SK-N-SH (cell line): ENCODE data around the gene THSD7B. TPM values are rescaled to one million over a fixed set of nuclear protein-coding genes. Genes with fewer than 3 reads are reported as not detected.

Experiments used
- CTCF ChIA-PET: fragments of 300-600, 350-600 bp; formaldehyde crosslinking; extraction: SDS; loops from one replicate; lab custom pipeline; 2021; lab: Yijun Ruan, JAX
- POLR2A ChIA-PET: fragments of 350-600 bp; sonication (Branson Sonifier 250); formaldehyde crosslinking; extraction: SDS; loops from one replicate; lab custom pipeline; 2020; ENCODE audit warnings: antibody characterized with exemption, inconsistent platforms; lab: Yijun Ruan, JAX
- DNase-seq: peaks from one replicate; pipeline ENCODE4 v3.0.0; 2012
- H2AFZ ChIP-seq: fragments of 200-600 bp; sonication (generic); 2 replicates; pipeline ENCODE4 v1.8.1; 2016; ENCODE audit warnings: antibody characterized with exemption, mild to moderate bottlenecking, low read depth
- H3F3A ChIP-seq: fragments of 200-600 bp; sonication (generic); replicated peaks from 2 replicates; pipeline ENCODE3; 2016; ENCODE audit warnings: antibody characterized with exemption, mild to moderate bottlenecking; ENCODE audit not compliant: insufficient read depth
- H3K27ac ChIP-seq, 2 experiments: fragments of 200-500 bp in 1 of 2; fragments of 200-600 bp in 1 of 2; sonication (Bioruptor generic) in 1 of 2; sonication (generic), shearing (Covaris generic) in 1 of 2; 2 replicates each; pipeline versions ENCODE4 v1.5.1 to v1.6.1; 2014 to 2016; ENCODE audit warnings: low read depth in 2 of 2, inconsistent platforms in 1 of 2, low read length in 1 of 2, mild to moderate bottlenecking in 1 of 2, mixed read lengths in 1 of 2
- H3K27me3 ChIP-seq: fragments of 200-600 bp; sonication (generic), shearing (Covaris generic); 2 replicates; pipeline ENCODE4 v1.6.1; 2016; ENCODE audit warnings: mixed run types; ENCODE audit not compliant: insufficient read depth
- H3K36me3 ChIP-seq, 2 experiments: fragments of 200-500 bp in 1 of 2; fragments of 200-600 bp in 1 of 2; sonication (Bioruptor generic) in 1 of 2; sonication (generic) in 1 of 2; replicated peaks in 1 of 2; 2 replicates each; pipeline versions ENCODE3 to v1.5.1; 2014 to 2016; ENCODE audit warnings: low read length in 1 of 2, mild to moderate bottlenecking in 1 of 2; ENCODE audit not compliant: insufficient read depth in 2 of 2, control insufficient read depth in 1 of 2
- H3K4me1 ChIP-seq, 2 experiments: fragments of 200-500 bp in 1 of 2; fragments of 200-600 bp in 1 of 2; sonication (Bioruptor generic) in 1 of 2; sonication (generic), shearing (Covaris generic) in 1 of 2; 2 replicates each; pipeline versions ENCODE4 v1.5.1 to v1.6.1; 2014 to 2016; ENCODE audit warnings: low read depth in 1 of 2, low read length in 1 of 2, mixed run types in 1 of 2; ENCODE audit not compliant: insufficient read depth in 2 of 2, control insufficient read depth in 1 of 2
- H3K4me2 ChIP-seq: fragments of 200-600 bp; sonication (generic), shearing (Covaris generic); 2 replicates; pipeline ENCODE4 v1.6.1; 2017; ENCODE audit warnings: mixed run types
- H3K4me3 ChIP-seq, 2 experiments: fragments of 200-500 bp in 1 of 2; fragments of 200-600 bp in 1 of 2; sonication (Bioruptor generic) in 1 of 2; sonication (generic), shearing (Covaris generic) in 1 of 2; 2 replicates each; pipeline versions ENCODE4 v1.5.1 to v1.8.1; 2014 to 2016; ENCODE audit warnings: low read depth in 2 of 2, inconsistent platforms in 1 of 2, low read length in 1 of 2, mild to moderate bottlenecking in 1 of 2, mixed read lengths in 1 of 2, moderate library complexity in 1 of 2
- H3K79me2 ChIP-seq: fragments of 200-600 bp; sonication (generic); 2 replicates; pipeline ENCODE4 v1.8.1; 2017; ENCODE audit warnings: mild to moderate bottlenecking; ENCODE audit not compliant: insufficient read depth
- H3K9ac ChIP-seq: fragments of 200-600 bp; sonication (generic); 2 replicates; pipeline ENCODE4 v1.6.1; 2017; ENCODE audit warnings: mixed run types
- H3K9me2 ChIP-seq: fragments of 200-600 bp; sonication (generic); 2 replicates; pipeline ENCODE4 v1.6.1; 2017; ENCODE audit warnings: mixed run types
- H3K9me3 ChIP-seq: fragments of 200-600 bp; sonication (generic); 2 replicates; pipeline ENCODE4 v1.6.1; 2017; ENCODE audit warnings: mixed run types, mild to moderate bottlenecking, moderate library complexity
- H4K20me1 ChIP-seq: fragments of 200-600 bp; sonication (generic); 2 replicates; pipeline ENCODE4 v1.6.1; 2017; ENCODE audit warnings: mild to moderate bottlenecking, mixed run types; ENCODE audit not compliant: insufficient read depth
- EP300 ChIP-seq, 2 experiments: IDR thresholded peaks; 2 replicates each; pipeline versions ENCODE4 v1.4.0 to v1.6.1; 2012; ENCODE audit warnings: borderline replicate concordance in 1 of 2, low read depth in 1 of 2, low read length in 1 of 2
- EZH2phosphoT487 ChIP-seq: fragments of 200-600 bp; sonication (generic); IDR thresholded peaks from 2 replicates; pipeline ENCODE4 v1.6.1; 2017; ENCODE audit warnings: low read depth, mixed run types, mild to moderate bottlenecking, antibody characterized with exemption, moderate library complexity, borderline replicate concordance
- FOXJ3 ChIP-seq: sonication (generic); formaldehyde crosslinking; IDR thresholded peaks from 2 replicates; pipeline ENCODE4 v1.5.1; 2020; ENCODE audit warnings: mild to moderate bottlenecking, missing genetic modification reagents
- FOXM1 ChIP-seq: IDR thresholded peaks from 2 replicates; pipeline ENCODE4 v1.4.0; 2012; ENCODE audit warnings: low read depth, mild to moderate bottlenecking
- GABPA ChIP-seq: IDR thresholded peaks from 2 replicates; pipeline ENCODE4 v1.4.0; 2012; ENCODE audit warnings: low read depth, mild to moderate bottlenecking
- MEF2A ChIP-seq: IDR thresholded peaks from 2 replicates; pipeline ENCODE4 v1.4.0; 2012; ENCODE audit warnings: low read depth, borderline replicate concordance
- NFIC ChIP-seq: IDR thresholded peaks from 2 replicates; pipeline ENCODE4 v1.4.0; 2012; ENCODE audit warnings: borderline replicate concordance
- NRF1 ChIP-seq: IDR thresholded peaks from 2 replicates; pipeline ENCODE4 v1.6.1; 2012; ENCODE audit warnings: low read depth, mild to moderate bottlenecking, low read length
- POLR2AphosphoS5 ChIP-seq: IDR thresholded peaks from 2 replicates; pipeline ENCODE4 v1.6.1; 2012; ENCODE audit warnings: low read depth, low read length
- RFX5 ChIP-seq: IDR thresholded peaks from 2 replicates; pipeline ENCODE4 v1.6.1; 2012; ENCODE audit warnings: mild to moderate bottlenecking, improper control_type of control experiment, low read length
- RXRA ChIP-seq: IDR thresholded peaks from 2 replicates; pipeline ENCODE4 v1.4.0; 2012; ENCODE audit warnings: low read depth, mild to moderate bottlenecking, borderline replicate concordance
- SIN3A ChIP-seq: IDR thresholded peaks from 2 replicates; pipeline ENCODE4 v1.6.1; 2012; ENCODE audit warnings: low read depth, mild to moderate bottlenecking, low read length, moderate library complexity, borderline replicate concordance
- SMC3 ChIP-seq: IDR thresholded peaks from 2 replicates; pipeline ENCODE4 v1.6.1; 2012; ENCODE audit warnings: low read depth, low read length, improper control_type of control experiment
- TCF12 ChIP-seq: IDR thresholded peaks from 2 replicates; pipeline ENCODE4 v1.4.0; 2012
- YY1 ChIP-seq: IDR thresholded peaks from 2 replicates; pipeline ENCODE4 v1.4.0; 2012; ENCODE audit warnings: low read depth, mild to moderate bottlenecking
- WGBS: methylation state at CpG from one replicate; pipeline ENCODE4 v1.1.6; 2017; ENCODE audit warnings: low lambda C conversion rate; 5-methylcytosine and 5-hydroxymethylcytosine counted together
- polyA plus RNA-seq, 3 experiments: library from polyadenylated mRNA; depleted of rRNA; stranded (reverse); fragments of >200 nt; gene quantifications; 2 replicates each; pipeline ENCODE4 v1.2.3, GENCODE V29; 2012
- TF ChIP-seq, protein P1 (sequence below): IDR thresholded peaks from 2 replicates; pipeline ENCODE4 v1.4.0; 2012; ENCODE audit warnings: low read depth, borderline replicate concordance
- TF ChIP-seq, protein P2 (sequence below): fragments of 200-600 bp; sonication (generic); IDR thresholded peaks from 2 replicates; pipeline ENCODE4 v1.6.1; 2017; ENCODE audit warnings: antibody characterized with exemption, mild to moderate bottlenecking, moderate library complexity
- TF ChIP-seq, protein P3 (sequence below): fragments of 150-350 bp; IDR thresholded peaks from 2 replicates; pipeline ENCODE4 v1.6.1; 2017; ENCODE audit warnings: antibody characterized with exemption, low read length, low read depth, borderline replicate concordance
- TF ChIP-seq, protein P4 (sequence below): IDR thresholded peaks from 2 replicates; pipeline ENCODE4; 2012
- TF ChIP-seq, protein P5 (sequence below): IDR thresholded peaks from 2 replicates; pipeline ENCODE4 v1.6.1; 2012; ENCODE audit warnings: mild to moderate bottlenecking, low read depth, low read length, moderate library complexity

The THSD7B gene
- polyA plus RNA-seq, 1 of the 3 experiments (the other 2 are of a cell fraction), result not detected

DNA sequence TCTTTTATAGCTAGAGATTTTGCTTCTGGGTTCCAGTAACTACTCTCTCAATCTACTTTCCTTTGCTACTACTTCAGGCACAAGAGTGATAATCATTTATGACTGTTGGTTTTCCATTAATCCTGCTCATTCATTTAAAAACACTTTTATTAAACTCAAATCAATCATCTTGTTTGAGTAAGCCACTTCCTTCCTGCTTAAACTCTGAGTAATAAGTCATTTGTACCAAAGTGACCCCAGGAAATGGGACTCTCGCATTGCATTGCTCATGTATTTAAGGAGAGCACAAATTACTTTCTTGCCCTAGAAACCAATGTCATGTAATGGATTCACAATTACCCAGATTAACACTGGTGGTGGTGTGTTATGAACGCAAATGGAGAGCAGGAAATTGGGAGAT is 928.2 kb downstream of the THSD7B start:
- H3F3A ChIP-seq, result no peaks in the 10 kb centered on the region
- no peak overlapping the region for H3K4me2 ChIP-seq
- CTCF ChIA-PET, result interaction anchor here (0.6 kb wide), 1 partner anchor 163 kb away, joined by 3 read pairs; no protein-coding TSS in a partner anchor
- no peak overlapping the region for H3K27ac ChIP-seq
- H4K20me1 ChIP-seq, result no peaks in the 10 kb centered on the region
- POLR2A ChIA-PET, result no interaction called here
- no peak for DNase-seq
- no peak overlapping the region for H3K9ac ChIP-seq
- H3K9me2 ChIP-seq, result no peaks in the 10 kb centered on the region
- 4% methylated on average over 2 of the region's 2 CpGs for WGBS
- H2AFZ ChIP-seq, result no peak overlapping the region
- H3K27me3 ChIP-seq, result no peaks in the 10 kb centered on the region
- H3K79me2 ChIP-seq, result no peaks in the 10 kb centered on the region
- no peaks in the 10 kb centered on the region for H3K9me3 ChIP-seq
- H3K4me3 ChIP-seq, result no peak overlapping the region
- H3K4me1 ChIP-seq, result no peaks in the 10 kb centered on the region
- TF ChIP-seq, protein P1, sequence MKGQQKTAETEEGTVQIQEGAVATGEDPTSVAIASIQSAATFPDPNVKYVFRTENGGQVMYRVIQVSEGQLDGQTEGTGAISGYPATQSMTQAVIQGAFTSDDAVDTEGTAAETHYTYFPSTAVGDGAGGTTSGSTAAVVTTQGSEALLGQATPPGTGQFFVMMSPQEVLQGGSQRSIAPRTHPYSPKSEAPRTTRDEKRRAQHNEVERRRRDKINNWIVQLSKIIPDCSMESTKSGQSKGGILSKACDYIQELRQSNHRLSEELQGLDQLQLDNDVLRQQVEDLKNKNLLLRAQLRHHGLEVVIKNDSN, result no peak
- TF ChIP-seq, protein P2, sequence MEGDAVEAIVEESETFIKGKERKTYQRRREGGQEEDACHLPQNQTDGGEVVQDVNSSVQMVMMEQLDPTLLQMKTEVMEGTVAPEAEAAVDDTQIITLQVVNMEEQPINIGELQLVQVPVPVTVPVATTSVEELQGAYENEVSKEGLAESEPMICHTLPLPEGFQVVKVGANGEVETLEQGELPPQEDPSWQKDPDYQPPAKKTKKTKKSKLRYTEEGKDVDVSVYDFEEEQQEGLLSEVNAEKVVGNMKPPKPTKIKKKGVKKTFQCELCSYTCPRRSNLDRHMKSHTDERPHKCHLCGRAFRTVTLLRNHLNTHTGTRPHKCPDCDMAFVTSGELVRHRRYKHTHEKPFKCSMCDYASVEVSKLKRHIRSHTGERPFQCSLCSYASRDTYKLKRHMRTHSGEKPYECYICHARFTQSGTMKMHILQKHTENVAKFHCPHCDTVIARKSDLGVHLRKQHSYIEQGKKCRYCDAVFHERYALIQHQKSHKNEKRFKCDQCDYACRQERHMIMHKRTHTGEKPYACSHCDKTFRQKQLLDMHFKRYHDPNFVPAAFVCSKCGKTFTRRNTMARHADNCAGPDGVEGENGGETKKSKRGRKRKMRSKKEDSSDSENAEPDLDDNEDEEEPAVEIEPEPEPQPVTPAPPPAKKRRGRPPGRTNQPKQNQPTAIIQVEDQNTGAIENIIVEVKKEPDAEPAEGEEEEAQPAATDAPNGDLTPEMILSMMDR, result no peak
- TF ChIP-seq FOXJ3 (CRISPR knock-in tag) (no peak), TCF12 (no peak), RXRA (no peak), YY1 (no peak), MEF2A (no peak), SMC3 (no peak)
- TF ChIP-seq, protein P3, sequence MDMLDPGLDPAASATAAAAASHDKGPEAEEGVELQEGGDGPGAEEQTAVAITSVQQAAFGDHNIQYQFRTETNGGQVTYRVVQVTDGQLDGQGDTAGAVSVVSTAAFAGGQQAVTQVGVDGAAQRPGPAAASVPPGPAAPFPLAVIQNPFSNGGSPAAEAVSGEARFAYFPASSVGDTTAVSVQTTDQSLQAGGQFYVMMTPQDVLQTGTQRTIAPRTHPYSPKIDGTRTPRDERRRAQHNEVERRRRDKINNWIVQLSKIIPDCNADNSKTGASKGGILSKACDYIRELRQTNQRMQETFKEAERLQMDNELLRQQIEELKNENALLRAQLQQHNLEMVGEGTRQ, result no peak
- TF ChIP-seq, protein P4, sequence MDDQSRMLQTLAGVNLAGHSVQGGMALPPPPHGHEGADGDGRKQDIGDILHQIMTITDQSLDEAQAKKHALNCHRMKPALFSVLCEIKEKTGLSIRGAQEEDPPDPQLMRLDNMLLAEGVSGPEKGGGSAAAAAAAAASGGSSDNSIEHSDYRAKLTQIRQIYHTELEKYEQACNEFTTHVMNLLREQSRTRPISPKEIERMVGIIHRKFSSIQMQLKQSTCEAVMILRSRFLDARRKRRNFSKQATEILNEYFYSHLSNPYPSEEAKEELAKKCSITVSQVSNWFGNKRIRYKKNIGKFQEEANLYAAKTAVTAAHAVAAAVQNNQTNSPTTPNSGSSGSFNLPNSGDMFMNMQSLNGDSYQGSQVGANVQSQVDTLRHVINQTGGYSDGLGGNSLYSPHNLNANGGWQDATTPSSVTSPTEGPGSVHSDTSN, result no peak
- no peaks in the 10 kb centered on the region for H3K36me3 ChIP-seq

DNA sequence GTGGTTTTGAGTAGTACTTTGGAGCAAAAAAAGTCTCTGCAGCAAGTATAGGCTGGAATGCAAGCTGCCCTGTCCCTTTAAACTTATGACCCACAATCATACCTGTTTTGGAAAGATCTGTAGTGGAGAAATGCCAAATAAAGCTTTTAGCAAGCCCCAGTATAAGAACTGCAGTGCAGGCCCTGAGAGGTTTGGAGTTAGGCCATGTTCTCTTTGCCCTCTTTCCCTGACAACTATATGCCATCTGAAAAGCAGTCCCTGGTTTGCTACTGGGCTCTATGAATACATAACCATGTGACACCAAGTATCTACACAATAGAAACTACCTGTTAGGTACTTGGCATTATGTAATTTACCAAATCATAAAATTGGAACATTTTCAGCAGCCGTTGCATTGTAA is 931.6 kb downstream of the THSD7B start:
- Histone ChIP-seq H3K4me3 (no peak overlapping the region), H3K9ac (no peak overlapping the region), H3K79me2 (no peaks in the 10 kb centered on the region), H3K9me2 (no peaks in the 10 kb centered on the region), H3K9me3 (no peaks in the 10 kb centered on the region), H3F3A (no peaks in the 10 kb centered on the region), H3K36me3 (no peaks in the 10 kb centered on the region), H3K27ac (no peak overlapping the region), H3K27me3 (no peaks in the 10 kb centered on the region), H4K20me1 (no peaks in the 10 kb centered on the region), H3K4me2 (no peak overlapping the region), H2AFZ (no peak overlapping the region), H3K4me1 (no peaks in the 10 kb centered on the region)
- POLR2A ChIA-PET, result no interaction called here
- CTCF ChIA-PET, result no interaction called here
- no peak for DNase-seq
- TF ChIP-seq FOXM1 (no peak), NRF1 (no peak), EP300 (IDR thresholded peaks at IDR 0.05; ENCODE audit: borderline replicate concordance in 1 of 2, low read depth in 1 of 2, low read length in 1 of 2) (no peak), SMC3 (no peak), POLR2AphosphoS5 (no peak), RFX5 (no peak), YY1 (no peak), EZH2phosphoT487 (no peak), SIN3A (no peak), TCF12 (no peak), NFIC (no peak), RXRA (no peak), GABPA (no peak)
- TF ChIP-seq, protein P5, sequence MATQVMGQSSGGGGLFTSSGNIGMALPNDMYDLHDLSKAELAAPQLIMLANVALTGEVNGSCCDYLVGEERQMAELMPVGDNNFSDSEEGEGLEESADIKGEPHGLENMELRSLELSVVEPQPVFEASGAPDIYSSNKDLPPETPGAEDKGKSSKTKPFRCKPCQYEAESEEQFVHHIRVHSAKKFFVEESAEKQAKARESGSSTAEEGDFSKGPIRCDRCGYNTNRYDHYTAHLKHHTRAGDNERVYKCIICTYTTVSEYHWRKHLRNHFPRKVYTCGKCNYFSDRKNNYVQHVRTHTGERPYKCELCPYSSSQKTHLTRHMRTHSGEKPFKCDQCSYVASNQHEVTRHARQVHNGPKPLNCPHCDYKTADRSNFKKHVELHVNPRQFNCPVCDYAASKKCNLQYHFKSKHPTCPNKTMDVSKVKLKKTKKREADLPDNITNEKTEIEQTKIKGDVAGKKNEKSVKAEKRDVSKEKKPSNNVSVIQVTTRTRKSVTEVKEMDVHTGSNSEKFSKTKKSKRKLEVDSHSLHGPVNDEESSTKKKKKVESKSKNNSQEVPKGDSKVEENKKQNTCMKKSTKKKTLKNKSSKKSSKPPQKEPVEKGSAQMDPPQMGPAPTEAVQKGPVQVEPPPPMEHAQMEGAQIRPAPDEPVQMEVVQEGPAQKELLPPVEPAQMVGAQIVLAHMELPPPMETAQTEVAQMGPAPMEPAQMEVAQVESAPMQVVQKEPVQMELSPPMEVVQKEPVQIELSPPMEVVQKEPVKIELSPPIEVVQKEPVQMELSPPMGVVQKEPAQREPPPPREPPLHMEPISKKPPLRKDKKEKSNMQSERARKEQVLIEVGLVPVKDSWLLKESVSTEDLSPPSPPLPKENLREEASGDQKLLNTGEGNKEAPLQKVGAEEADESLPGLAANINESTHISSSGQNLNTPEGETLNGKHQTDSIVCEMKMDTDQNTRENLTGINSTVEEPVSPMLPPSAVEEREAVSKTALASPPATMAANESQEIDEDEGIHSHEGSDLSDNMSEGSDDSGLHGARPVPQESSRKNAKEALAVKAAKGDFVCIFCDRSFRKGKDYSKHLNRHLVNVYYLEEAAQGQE, result no peak
- WGBS, result 36% methylated on average over 1 of the region's 1 CpG
